GM23338 (cell line): Measurements from ENCODE around the gene CSTF1. TPM values are rescaled to one million over a fixed set of nuclear protein-coding genes. Genes with fewer than 3 reads are reported as not detected.

Experiments
- ATAC-seq: fragments of 200-7000 bp; cut with Tn5 transposase; 3 replicates; pipeline ENCODE4 v1.9.1; 2020
- DNase-seq: peaks from one replicate; pipeline ENCODE4 v3.0.0-alpha.2; 2015; ENCODE audit warnings: low spot score
- H2AFZ ChIP-seq: fragments of 200-600 bp; sonication (generic); 2 replicates; pipeline ENCODE4 v1.8.0; 2016; ENCODE audit warnings: antibody characterized with exemption, mild to moderate bottlenecking, moderate library complexity
- H3F3A ChIP-seq: fragments of 200-600 bp; sonication (generic); replicated peaks from 2 replicates; pipeline ENCODE4 v1.8.0; 2017; ENCODE audit warnings: antibody characterized with exemption, mixed run types, low read depth
- H3K27ac ChIP-seq: fragments of 200-600 bp; sonication (generic); 2 replicates; pipeline ENCODE4 v1.6.1; 2016; ENCODE audit warnings: low read depth
- H3K27me3 ChIP-seq: fragments of 200-600 bp; sonication (generic); 2 replicates; pipeline ENCODE4 v1.8.0; 2016; ENCODE audit warnings: mild to moderate bottlenecking, mixed run types, moderate library complexity; ENCODE audit not compliant: insufficient read depth
- H3K36me3 ChIP-seq: fragments of 200-600 bp; sonication (generic); 2 replicates; pipeline ENCODE4 v1.8.0; 2016; ENCODE audit warnings: mild to moderate bottlenecking; ENCODE audit not compliant: insufficient read depth
- H3K4me1 ChIP-seq: fragments of 200-600 bp; sonication (generic); 2 replicates; pipeline ENCODE4 v1.8.0; 2016; ENCODE audit warnings: mild to moderate bottlenecking, moderate library complexity; ENCODE audit not compliant: insufficient read depth
- H3K4me2 ChIP-seq: fragments of 200-600 bp; sonication (generic); 2 replicates; pipeline ENCODE4 v1.7.1; 2017; ENCODE audit warnings: mixed run types
- H3K4me3 ChIP-seq: fragments of 200-600 bp; sonication (generic); 2 replicates; pipeline ENCODE4 v1.6.1; 2016; ENCODE audit warnings: mixed run types
- H3K79me2 ChIP-seq: fragments of 200-600 bp; sonication (generic); replicated peaks from 2 replicates; pipeline ENCODE4 v1.8.0; 2017; ENCODE audit warnings: mild to moderate bottlenecking; ENCODE audit not compliant: insufficient read depth
- H3K9me2 ChIP-seq: fragments of 200-600 bp; sonication (generic); 2 replicates; pipeline ENCODE4 v1.8.0; 2017; ENCODE audit not compliant: insufficient read depth
- H4K20me1 ChIP-seq: fragments of 200-600 bp; sonication (generic); replicated peaks from 2 replicates; pipeline ENCODE4 v1.8.0; 2017; ENCODE audit warnings: mild to moderate bottlenecking; ENCODE audit not compliant: insufficient read depth
- H3K27ac Mint-ChIP-seq: 2 replicates; pipeline ENCODE4 v1.8.0; 2020; ENCODE audit warnings: inconsistent platforms, mild to moderate bottlenecking, moderate library complexity, mixed read lengths
- H3K27me3 Mint-ChIP-seq: 3 replicates; pipeline ENCODE4 v1.8.0; 2022; ENCODE audit warnings: low read depth, mild to moderate bottlenecking, moderate library complexity, mixed read lengths, inconsistent platforms; ENCODE audit not compliant: insufficient read depth, poor library complexity
- H3K36me3 Mint-ChIP-seq: 3 replicates; pipeline ENCODE4 v1.8.0; 2021; ENCODE audit warnings: low read depth, mild to moderate bottlenecking, inconsistent platforms, moderate library complexity, mixed read lengths
- H3K4me1 Mint-ChIP-seq: 3 replicates; pipeline ENCODE4 v1.8.0; 2020; ENCODE audit warnings: mild to moderate bottlenecking, inconsistent platforms, mixed read lengths
- H3K4me3 Mint-ChIP-seq: 3 replicates; pipeline ENCODE4 v1.8.0; 2021; ENCODE audit warnings: moderate library complexity, mild to moderate bottlenecking, inconsistent platforms, mixed read lengths
- H3K9me3 Mint-ChIP-seq: 3 replicates; pipeline ENCODE4 v1.8.0; 2020; ENCODE audit warnings: moderate library complexity, mild to moderate bottlenecking, inconsistent platforms, mixed read lengths
- CREB1 ChIP-seq: fragments of 250-450 bp; sonication (Bioruptor Pico); IDR thresholded peaks from 2 replicates; pipeline ENCODE4 v1.5.0; 2020; ENCODE audit warnings: low read depth, mild to moderate bottlenecking, moderate library complexity
- CTCF ChIP-seq, 2 experiments: fragments of 200-600 bp in 1 of 2; sonication (generic) in 1 of 2; conservative IDR thresholded peaks; 2 replicates each; pipeline versions ENCODE4 v1.5.1 to v1.6.1; 2016 to 2017; ENCODE audit warnings: antibody characterized with exemption in 2 of 2, low read depth in 2 of 2, mild to moderate bottlenecking in 2 of 2, moderate library complexity in 1 of 2
- ETS1 ChIP-seq: IDR thresholded peaks from 2 replicates; pipeline ENCODE4 v1.6.1; 2016; ENCODE audit warnings: antibody characterized with exemption
- EZH2 ChIP-seq: fragments of 200-600 bp; sonication (generic); IDR thresholded peaks from one replicate; pipeline ENCODE4 v1.8.0; 2017; ENCODE audit warnings: antibody characterized with exemption, mild to moderate bottlenecking, low read depth; ENCODE audit not compliant: unreplicated experiment
- EZH2phosphoT487 ChIP-seq: fragments of 200-600 bp; sonication (generic); IDR thresholded peaks from one replicate; pipeline ENCODE4 v1.8.1; 2018; ENCODE audit warnings: antibody characterized with exemption; ENCODE audit not compliant: unreplicated experiment
- JUNB ChIP-seq: IDR thresholded peaks from one replicate; pipeline ENCODE4 v1.6.1; 2016; ENCODE audit warnings: antibody characterized with exemption; ENCODE audit not compliant: unreplicated experiment
- NANOG ChIP-seq: IDR thresholded peaks from 2 replicates; pipeline ENCODE4 v1.6.1; 2016; ENCODE audit warnings: antibody characterized with exemption, borderline replicate concordance
- POLR2AphosphoS5 ChIP-seq: IDR thresholded peaks from 2 replicates; pipeline ENCODE4 v1.6.1; 2016; ENCODE audit warnings: antibody characterized with exemption, low read depth
- REST ChIP-seq: IDR thresholded peaks from one replicate; pipeline ENCODE4 v1.6.1; 2018; ENCODE audit warnings: antibody characterized with exemption; ENCODE audit not compliant: unreplicated experiment
- STAT1 ChIP-seq: IDR thresholded peaks from one replicate; pipeline ENCODE4 v1.6.1; 2016; ENCODE audit warnings: antibody characterized with exemption; ENCODE audit not compliant: unreplicated experiment
- ZNF114 ChIP-seq: fragments of 250-450 bp; sonication (Bioruptor Pico); IDR thresholded peaks from 2 replicates; pipeline ENCODE4 v1.5.0; 2020; ENCODE audit warnings: mild to moderate bottlenecking, moderate library complexity
- ZNF331 ChIP-seq: fragments of 250-450 bp; sonication (Bioruptor Pico); IDR thresholded peaks from 2 replicates; pipeline ENCODE4 v1.5.0; 2020; ENCODE audit warnings: low read depth, mild to moderate bottlenecking, moderate library complexity
- ZNF462 ChIP-seq: fragments of 250-450 bp; sonication (Bioruptor Pico); IDR thresholded peaks from 2 replicates; pipeline ENCODE4 v1.5.0; 2020; ENCODE audit warnings: mild to moderate bottlenecking, moderate library complexity
- polyA plus RNA-seq: library from polyadenylated mRNA; unstranded; fragments of >200 nt; fragmentation: Nextera tagmentation; extraction: Ambion mirVana; gene quantifications from 2 replicates; pipeline ENCODE4 v1.2.1, GENCODE V29; 2016
- total RNA-seq: library from RNA; depleted of rRNA; stranded (reverse); fragments of >200 nt; shearing (Covaris generic); gene quantifications from 2 replicates; pipeline ENCODE4 v1.2.3, GENCODE V29; 2014

Gene CSTF1
- total and polyA plus RNA-seq, 2 experiments from 2014 or later: 21.5 to 62.3 TPM

- no peak overlapping the region for H2AFZ ChIP-seq
- H3K79me2 ChIP-seq: no peaks in the 10 kb centered on the region
- H3K9me2 ChIP-seq: no peaks in the 10 kb centered on the region
- H3K4me1 ChIP-seq: no peaks in the 10 kb centered on the region
- Mint-ChIP-seq H3K27ac (no peak overlapping the region), H3K9me3 (no peaks in the 10 kb centered on the region), H3K4me1 (no peaks in the 10 kb centered on the region; the same call in 2 of the 3 replicates), H3K36me3 (no peaks in the 10 kb centered on the region), H3K4me3 (no peak overlapping the region), H3K27me3 (peaks cover 8% of the 10 kb centered on the region)
- no peak for TF ChIP-seq ETS1
- TF ChIP-seq CTCF (conservative IDR thresholded peaks at IDR 0.05; ENCODE audit: low read depth in 2 of 2): no peak
- no peak for TF ChIP-seq CREB1
- TF ChIP-seq EZH2: no peak
- TF ChIP-seq ZNF331 (CRISPR knock-in tag): no peak
- no peak for TF ChIP-seq ZNF114
- no peak for TF ChIP-seq POLR2AphosphoS5
- no peak for TF ChIP-seq ZNF462 (CRISPR knock-in tag)
- TF ChIP-seq NANOG: no peak
- TF ChIP-seq REST: no peak
- TF ChIP-seq JUNB: no peak
- TF ChIP-seq STAT1: no peak
- TF ChIP-seq EZH2phosphoT487: no peak
- ATAC-seq: no peak
- H3K4me3 ChIP-seq: no peak overlapping the region
- no peak overlapping the region for H3K27ac ChIP-seq
- H3K36me3 ChIP-seq: no peaks in the 10 kb centered on the region
- no peak overlapping the region for H3K4me2 ChIP-seq
- H3F3A ChIP-seq: no peaks in the 10 kb centered on the region
- no peak for DNase-seq
- no peaks in the 10 kb centered on the region for H4K20me1 ChIP-seq
- no peaks in the 10 kb centered on the region for H3K27me3 ChIP-seq
Measured at GRCh38 chr20:56442389-56443365, 50.2 kb downstream of the CSTF1 start.
